GM23338 (cell line): Measurements from ENCODE around the gene MFSD6. TPM values are rescaled to one million over a fixed set of nuclear protein-coding genes. Genes with fewer than 3 reads are reported as not detected.

Source experiments
- ATAC-seq: fragments of 200-7000 bp; cut with Tn5 transposase; 3 replicates; pipeline ENCODE4 v1.9.1; 2020
- DNase-seq: peaks from one replicate; pipeline ENCODE4 v3.0.0-alpha.2; 2015; ENCODE audit warnings: low spot score
- H2AFZ ChIP-seq: fragments of 200-600 bp; sonication (generic); 2 replicates; pipeline ENCODE4 v1.8.0; 2016; ENCODE audit warnings: antibody characterized with exemption, mild to moderate bottlenecking, moderate library complexity
- H3F3A ChIP-seq: fragments of 200-600 bp; sonication (generic); replicated peaks from 2 replicates; pipeline ENCODE4 v1.8.0; 2017; ENCODE audit warnings: antibody characterized with exemption, mixed run types, low read depth
- H3K27ac ChIP-seq: fragments of 200-600 bp; sonication (generic); 2 replicates; pipeline ENCODE4 v1.6.1; 2016; ENCODE audit warnings: low read depth
- H3K27me3 ChIP-seq: fragments of 200-600 bp; sonication (generic); 2 replicates; pipeline ENCODE4 v1.8.0; 2016; ENCODE audit warnings: mild to moderate bottlenecking, mixed run types, moderate library complexity; ENCODE audit not compliant: insufficient read depth
- H3K36me3 ChIP-seq: fragments of 200-600 bp; sonication (generic); 2 replicates; pipeline ENCODE4 v1.8.0; 2016; ENCODE audit warnings: mild to moderate bottlenecking; ENCODE audit not compliant: insufficient read depth
- H3K4me1 ChIP-seq: fragments of 200-600 bp; sonication (generic); 2 replicates; pipeline ENCODE4 v1.8.0; 2016; ENCODE audit warnings: mild to moderate bottlenecking, moderate library complexity; ENCODE audit not compliant: insufficient read depth
- H3K4me2 ChIP-seq: fragments of 200-600 bp; sonication (generic); 2 replicates; pipeline ENCODE4 v1.7.1; 2017; ENCODE audit warnings: mixed run types
- H3K4me3 ChIP-seq: fragments of 200-600 bp; sonication (generic); 2 replicates; pipeline ENCODE4 v1.6.1; 2016; ENCODE audit warnings: mixed run types
- H3K79me2 ChIP-seq: fragments of 200-600 bp; sonication (generic); replicated peaks from 2 replicates; pipeline ENCODE4 v1.8.0; 2017; ENCODE audit warnings: mild to moderate bottlenecking; ENCODE audit not compliant: insufficient read depth
- H3K9me2 ChIP-seq: fragments of 200-600 bp; sonication (generic); 2 replicates; pipeline ENCODE4 v1.8.0; 2017; ENCODE audit not compliant: insufficient read depth
- H4K20me1 ChIP-seq: fragments of 200-600 bp; sonication (generic); replicated peaks from 2 replicates; pipeline ENCODE4 v1.8.0; 2017; ENCODE audit warnings: mild to moderate bottlenecking; ENCODE audit not compliant: insufficient read depth
- H3K27ac Mint-ChIP-seq: 2 replicates; pipeline ENCODE4 v1.8.0; 2020; ENCODE audit warnings: inconsistent platforms, mild to moderate bottlenecking, moderate library complexity, mixed read lengths
- H3K27me3 Mint-ChIP-seq: 3 replicates; pipeline ENCODE4 v1.8.0; 2022; ENCODE audit warnings: low read depth, mild to moderate bottlenecking, moderate library complexity, mixed read lengths, inconsistent platforms; ENCODE audit not compliant: insufficient read depth, poor library complexity
- H3K36me3 Mint-ChIP-seq: 3 replicates; pipeline ENCODE4 v1.8.0; 2021; ENCODE audit warnings: low read depth, mild to moderate bottlenecking, inconsistent platforms, moderate library complexity, mixed read lengths
- H3K4me1 Mint-ChIP-seq: 3 replicates; pipeline ENCODE4 v1.8.0; 2020; ENCODE audit warnings: mild to moderate bottlenecking, inconsistent platforms, mixed read lengths
- H3K4me3 Mint-ChIP-seq: 3 replicates; pipeline ENCODE4 v1.8.0; 2021; ENCODE audit warnings: moderate library complexity, mild to moderate bottlenecking, inconsistent platforms, mixed read lengths
- H3K9me3 Mint-ChIP-seq: 3 replicates; pipeline ENCODE4 v1.8.0; 2020; ENCODE audit warnings: moderate library complexity, mild to moderate bottlenecking, inconsistent platforms, mixed read lengths
- CREB1 ChIP-seq: fragments of 250-450 bp; sonication (Bioruptor Pico); IDR thresholded peaks from 2 replicates; pipeline ENCODE4 v1.5.0; 2020; ENCODE audit warnings: low read depth, mild to moderate bottlenecking, moderate library complexity
- EZH2 ChIP-seq: fragments of 200-600 bp; sonication (generic); IDR thresholded peaks from one replicate; pipeline ENCODE4 v1.8.0; 2017; ENCODE audit warnings: antibody characterized with exemption, mild to moderate bottlenecking, low read depth; ENCODE audit not compliant: unreplicated experiment
- EZH2phosphoT487 ChIP-seq: fragments of 200-600 bp; sonication (generic); IDR thresholded peaks from one replicate; pipeline ENCODE4 v1.8.1; 2018; ENCODE audit warnings: antibody characterized with exemption; ENCODE audit not compliant: unreplicated experiment
- JUNB ChIP-seq: IDR thresholded peaks from one replicate; pipeline ENCODE4 v1.6.1; 2016; ENCODE audit warnings: antibody characterized with exemption; ENCODE audit not compliant: unreplicated experiment
- NANOG ChIP-seq: IDR thresholded peaks from 2 replicates; pipeline ENCODE4 v1.6.1; 2016; ENCODE audit warnings: antibody characterized with exemption, borderline replicate concordance
- POLR2AphosphoS5 ChIP-seq: IDR thresholded peaks from 2 replicates; pipeline ENCODE4 v1.6.1; 2016; ENCODE audit warnings: antibody characterized with exemption, low read depth
- STAT1 ChIP-seq: IDR thresholded peaks from one replicate; pipeline ENCODE4 v1.6.1; 2016; ENCODE audit warnings: antibody characterized with exemption; ENCODE audit not compliant: unreplicated experiment
- ZNF114 ChIP-seq: fragments of 250-450 bp; sonication (Bioruptor Pico); IDR thresholded peaks from 2 replicates; pipeline ENCODE4 v1.5.0; 2020; ENCODE audit warnings: mild to moderate bottlenecking, moderate library complexity
- ZNF331 ChIP-seq: fragments of 250-450 bp; sonication (Bioruptor Pico); IDR thresholded peaks from 2 replicates; pipeline ENCODE4 v1.5.0; 2020; ENCODE audit warnings: low read depth, mild to moderate bottlenecking, moderate library complexity
- polyA plus RNA-seq: library from polyadenylated mRNA; unstranded; fragments of >200 nt; fragmentation: Nextera tagmentation; extraction: Ambion mirVana; gene quantifications from 2 replicates; pipeline ENCODE4 v1.2.1, GENCODE V29; 2016
- total RNA-seq: library from RNA; depleted of rRNA; stranded (reverse); fragments of >200 nt; shearing (Covaris generic); gene quantifications from 2 replicates; pipeline ENCODE4 v1.2.3, GENCODE V29; 2014
- TF ChIP-seq, protein P1 (sequence below): IDR thresholded peaks from 2 replicates; pipeline ENCODE4 v1.6.1; 2016; ENCODE audit warnings: antibody characterized with exemption
- TF ChIP-seq, protein P2 (sequence below), 2 experiments: fragments of 200-600 bp in 1 of 2; sonication (generic) in 1 of 2; conservative IDR thresholded peaks; 2 replicates each; pipeline versions ENCODE4 v1.5.1 to v1.6.1; 2016 to 2017; ENCODE audit warnings: antibody characterized with exemption in 2 of 2, low read depth in 2 of 2, mild to moderate bottlenecking in 2 of 2, moderate library complexity in 1 of 2
- TF ChIP-seq, protein P3 (sequence below): IDR thresholded peaks from one replicate; pipeline ENCODE4 v1.6.1; 2018; ENCODE audit warnings: antibody characterized with exemption; ENCODE audit not compliant: unreplicated experiment
- TF ChIP-seq, protein P4 (sequence below): fragments of 250-450 bp; sonication (Bioruptor Pico); IDR thresholded peaks from 2 replicates; pipeline ENCODE4 v1.5.0; 2020; ENCODE audit warnings: mild to moderate bottlenecking, moderate library complexity

The MFSD6 gene
- total and polyA plus RNA-seq, 2 experiments from 2014 or later: 2.3 to 9.6 TPM

DNA sequence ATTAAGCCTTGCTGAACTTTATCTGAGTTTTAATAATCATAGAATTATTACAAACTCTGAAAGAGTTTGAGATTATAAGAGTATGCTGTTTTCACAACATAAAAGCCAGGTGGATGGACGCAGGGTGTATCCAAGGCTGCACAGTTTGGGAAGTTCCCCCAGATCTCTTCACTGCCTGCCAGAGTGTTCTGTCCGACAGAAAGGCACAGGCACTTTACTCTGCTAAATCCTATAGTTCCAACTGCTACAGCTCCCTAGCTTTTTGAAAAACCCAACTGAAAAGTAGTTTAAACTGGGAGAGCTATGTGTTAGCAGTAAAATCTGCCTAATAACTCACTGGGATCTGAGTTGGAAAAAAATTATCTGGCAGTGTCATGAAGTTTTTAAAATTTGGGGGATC lies 38.0 kb downstream of the MFSD6 start:
- 0 out of 2 replicates have a peak, but pooled peaks cover 3% of the 10 kb centered on the region for H3K9me2 ChIP-seq
- no peak overlapping the region for H3K4me3 ChIP-seq
- no peak overlapping the region for H3K4me3 Mint-ChIP-seq
- no peaks in the 10 kb centered on the region for H3K79me2 ChIP-seq
- no peaks in the 10 kb centered on the region for H3F3A ChIP-seq
- H2AFZ ChIP-seq: no peak overlapping the region
- H3K27ac ChIP-seq: no peak overlapping the region
- ATAC-seq: no peak
- DNase-seq: no peak
- H3K4me1 ChIP-seq: no peaks in the 10 kb centered on the region
- no peak overlapping the region for H3K27ac Mint-ChIP-seq
- H3K9me3 Mint-ChIP-seq: no peaks in the 10 kb centered on the region
- H3K27me3 ChIP-seq: no peaks in the 10 kb centered on the region
- no peaks in the 10 kb centered on the region for H3K36me3 Mint-ChIP-seq
- TF ChIP-seq, protein P1, sequence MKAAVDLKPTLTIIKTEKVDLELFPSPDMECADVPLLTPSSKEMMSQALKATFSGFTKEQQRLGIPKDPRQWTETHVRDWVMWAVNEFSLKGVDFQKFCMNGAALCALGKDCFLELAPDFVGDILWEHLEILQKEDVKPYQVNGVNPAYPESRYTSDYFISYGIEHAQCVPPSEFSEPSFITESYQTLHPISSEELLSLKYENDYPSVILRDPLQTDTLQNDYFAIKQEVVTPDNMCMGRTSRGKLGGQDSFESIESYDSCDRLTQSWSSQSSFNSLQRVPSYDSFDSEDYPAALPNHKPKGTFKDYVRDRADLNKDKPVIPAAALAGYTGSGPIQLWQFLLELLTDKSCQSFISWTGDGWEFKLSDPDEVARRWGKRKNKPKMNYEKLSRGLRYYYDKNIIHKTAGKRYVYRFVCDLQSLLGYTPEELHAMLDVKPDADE: no peak
- TF ChIP-seq EZH2phosphoT487: no peak
- TF ChIP-seq CREB1 (CRISPR knock-in tag): no peak
- no peak for TF ChIP-seq EZH2
- TF ChIP-seq, protein P2, sequence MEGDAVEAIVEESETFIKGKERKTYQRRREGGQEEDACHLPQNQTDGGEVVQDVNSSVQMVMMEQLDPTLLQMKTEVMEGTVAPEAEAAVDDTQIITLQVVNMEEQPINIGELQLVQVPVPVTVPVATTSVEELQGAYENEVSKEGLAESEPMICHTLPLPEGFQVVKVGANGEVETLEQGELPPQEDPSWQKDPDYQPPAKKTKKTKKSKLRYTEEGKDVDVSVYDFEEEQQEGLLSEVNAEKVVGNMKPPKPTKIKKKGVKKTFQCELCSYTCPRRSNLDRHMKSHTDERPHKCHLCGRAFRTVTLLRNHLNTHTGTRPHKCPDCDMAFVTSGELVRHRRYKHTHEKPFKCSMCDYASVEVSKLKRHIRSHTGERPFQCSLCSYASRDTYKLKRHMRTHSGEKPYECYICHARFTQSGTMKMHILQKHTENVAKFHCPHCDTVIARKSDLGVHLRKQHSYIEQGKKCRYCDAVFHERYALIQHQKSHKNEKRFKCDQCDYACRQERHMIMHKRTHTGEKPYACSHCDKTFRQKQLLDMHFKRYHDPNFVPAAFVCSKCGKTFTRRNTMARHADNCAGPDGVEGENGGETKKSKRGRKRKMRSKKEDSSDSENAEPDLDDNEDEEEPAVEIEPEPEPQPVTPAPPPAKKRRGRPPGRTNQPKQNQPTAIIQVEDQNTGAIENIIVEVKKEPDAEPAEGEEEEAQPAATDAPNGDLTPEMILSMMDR (conservative IDR thresholded peaks at IDR 0.05; ENCODE audit: low read depth in 2 of 2): no peak
- TF ChIP-seq, protein P3, sequence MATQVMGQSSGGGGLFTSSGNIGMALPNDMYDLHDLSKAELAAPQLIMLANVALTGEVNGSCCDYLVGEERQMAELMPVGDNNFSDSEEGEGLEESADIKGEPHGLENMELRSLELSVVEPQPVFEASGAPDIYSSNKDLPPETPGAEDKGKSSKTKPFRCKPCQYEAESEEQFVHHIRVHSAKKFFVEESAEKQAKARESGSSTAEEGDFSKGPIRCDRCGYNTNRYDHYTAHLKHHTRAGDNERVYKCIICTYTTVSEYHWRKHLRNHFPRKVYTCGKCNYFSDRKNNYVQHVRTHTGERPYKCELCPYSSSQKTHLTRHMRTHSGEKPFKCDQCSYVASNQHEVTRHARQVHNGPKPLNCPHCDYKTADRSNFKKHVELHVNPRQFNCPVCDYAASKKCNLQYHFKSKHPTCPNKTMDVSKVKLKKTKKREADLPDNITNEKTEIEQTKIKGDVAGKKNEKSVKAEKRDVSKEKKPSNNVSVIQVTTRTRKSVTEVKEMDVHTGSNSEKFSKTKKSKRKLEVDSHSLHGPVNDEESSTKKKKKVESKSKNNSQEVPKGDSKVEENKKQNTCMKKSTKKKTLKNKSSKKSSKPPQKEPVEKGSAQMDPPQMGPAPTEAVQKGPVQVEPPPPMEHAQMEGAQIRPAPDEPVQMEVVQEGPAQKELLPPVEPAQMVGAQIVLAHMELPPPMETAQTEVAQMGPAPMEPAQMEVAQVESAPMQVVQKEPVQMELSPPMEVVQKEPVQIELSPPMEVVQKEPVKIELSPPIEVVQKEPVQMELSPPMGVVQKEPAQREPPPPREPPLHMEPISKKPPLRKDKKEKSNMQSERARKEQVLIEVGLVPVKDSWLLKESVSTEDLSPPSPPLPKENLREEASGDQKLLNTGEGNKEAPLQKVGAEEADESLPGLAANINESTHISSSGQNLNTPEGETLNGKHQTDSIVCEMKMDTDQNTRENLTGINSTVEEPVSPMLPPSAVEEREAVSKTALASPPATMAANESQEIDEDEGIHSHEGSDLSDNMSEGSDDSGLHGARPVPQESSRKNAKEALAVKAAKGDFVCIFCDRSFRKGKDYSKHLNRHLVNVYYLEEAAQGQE: no peak
- no peak for TF ChIP-seq NANOG
- TF ChIP-seq ZNF331 (CRISPR knock-in tag): no peak
- TF ChIP-seq JUNB: no peak
- TF ChIP-seq, protein P4, sequence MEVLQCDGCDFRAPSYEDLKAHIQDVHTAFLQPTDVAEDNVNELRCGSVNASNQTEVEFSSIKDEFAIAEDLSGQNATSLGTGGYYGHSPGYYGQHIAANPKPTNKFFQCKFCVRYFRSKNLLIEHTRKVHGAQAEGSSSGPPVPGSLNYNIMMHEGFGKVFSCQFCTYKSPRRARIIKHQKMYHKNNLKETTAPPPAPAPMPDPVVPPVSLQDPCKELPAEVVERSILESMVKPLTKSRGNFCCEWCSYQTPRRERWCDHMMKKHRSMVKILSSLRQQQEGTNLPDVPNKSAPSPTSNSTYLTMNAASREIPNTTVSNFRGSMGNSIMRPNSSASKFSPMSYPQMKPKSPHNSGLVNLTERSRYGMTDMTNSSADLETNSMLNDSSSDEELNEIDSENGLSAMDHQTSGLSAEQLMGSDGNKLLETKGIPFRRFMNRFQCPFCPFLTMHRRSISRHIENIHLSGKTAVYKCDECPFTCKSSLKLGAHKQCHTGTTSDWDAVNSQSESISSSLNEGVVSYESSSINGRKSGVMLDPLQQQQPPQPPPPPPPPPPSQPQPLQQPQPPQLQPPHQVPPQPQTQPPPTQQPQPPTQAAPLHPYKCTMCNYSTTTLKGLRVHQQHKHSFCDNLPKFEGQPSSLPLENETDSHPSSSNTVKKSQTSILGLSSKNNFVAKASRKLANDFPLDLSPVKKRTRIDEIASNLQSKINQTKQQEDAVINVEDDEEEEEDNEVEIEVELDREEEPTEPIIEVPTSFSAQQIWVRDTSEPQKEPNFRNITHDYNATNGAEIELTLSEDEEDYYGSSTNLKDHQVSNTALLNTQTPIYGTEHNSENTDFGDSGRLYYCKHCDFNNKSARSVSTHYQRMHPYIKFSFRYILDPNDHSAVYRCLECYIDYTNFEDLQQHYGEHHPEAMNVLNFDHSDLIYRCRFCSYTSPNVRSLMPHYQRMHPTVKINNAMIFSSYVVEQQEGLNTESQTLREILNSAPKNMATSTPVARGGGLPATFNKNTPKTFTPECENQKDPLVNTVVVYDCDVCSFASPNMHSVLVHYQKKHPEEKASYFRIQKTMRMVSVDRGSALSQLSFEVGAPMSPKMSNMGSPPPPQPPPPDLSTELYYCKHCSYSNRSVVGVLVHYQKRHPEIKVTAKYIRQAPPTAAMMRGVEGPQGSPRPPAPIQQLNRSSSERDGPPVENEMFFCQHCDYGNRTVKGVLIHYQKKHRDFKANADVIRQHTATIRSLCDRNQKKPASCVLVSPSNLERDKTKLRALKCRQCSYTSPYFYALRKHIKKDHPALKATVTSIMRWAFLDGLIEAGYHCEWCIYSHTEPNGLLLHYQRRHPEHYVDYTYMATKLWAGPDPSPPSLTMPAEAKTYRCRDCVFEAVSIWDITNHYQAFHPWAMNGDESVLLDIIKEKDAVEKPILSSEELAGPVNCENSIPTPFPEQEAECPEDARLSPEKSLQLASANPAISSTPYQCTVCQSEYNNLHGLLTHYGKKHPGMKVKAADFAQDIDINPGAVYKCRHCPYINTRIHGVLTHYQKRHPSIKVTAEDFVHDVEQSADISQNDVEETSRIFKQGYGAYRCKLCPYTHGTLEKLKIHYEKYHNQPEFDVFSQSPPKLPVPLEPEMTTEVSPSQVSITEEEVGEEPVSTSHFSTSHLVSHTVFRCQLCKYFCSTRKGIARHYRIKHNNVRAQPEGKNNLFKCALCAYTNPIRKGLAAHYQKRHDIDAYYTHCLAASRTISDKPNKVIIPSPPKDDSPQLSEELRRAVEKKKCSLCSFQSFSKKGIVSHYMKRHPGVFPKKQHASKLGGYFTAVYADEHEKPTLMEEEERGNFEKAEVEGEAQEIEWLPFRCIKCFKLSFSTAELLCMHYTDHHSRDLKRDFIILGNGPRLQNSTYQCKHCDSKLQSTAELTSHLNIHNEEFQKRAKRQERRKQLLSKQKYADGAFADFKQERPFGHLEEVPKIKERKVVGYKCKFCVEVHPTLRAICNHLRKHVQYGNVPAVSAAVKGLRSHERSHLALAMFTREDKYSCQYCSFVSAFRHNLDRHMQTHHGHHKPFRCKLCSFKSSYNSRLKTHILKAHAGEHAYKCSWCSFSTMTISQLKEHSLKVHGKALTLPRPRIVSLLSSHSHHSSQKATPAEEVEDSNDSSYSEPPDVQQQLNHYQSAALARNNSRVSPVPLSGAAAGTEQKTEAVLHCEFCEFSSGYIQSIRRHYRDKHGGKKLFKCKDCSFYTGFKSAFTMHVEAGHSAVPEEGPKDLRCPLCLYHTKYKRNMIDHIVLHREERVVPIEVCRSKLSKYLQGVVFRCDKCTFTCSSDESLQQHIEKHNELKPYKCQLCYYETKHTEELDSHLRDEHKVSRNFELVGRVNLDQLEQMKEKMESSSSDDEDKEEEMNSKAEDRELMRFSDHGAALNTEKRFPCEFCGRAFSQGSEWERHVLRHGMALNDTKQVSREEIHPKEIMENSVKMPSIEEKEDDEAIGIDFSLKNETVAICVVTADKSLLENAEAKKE: no peak
- TF ChIP-seq ZNF114 (CRISPR knock-in tag): no peak
- TF ChIP-seq STAT1: no peak
- no peak for TF ChIP-seq POLR2AphosphoS5
- no peaks in the 10 kb centered on the region for H3K36me3 ChIP-seq
- H3K4me1 Mint-ChIP-seq: peaks cover 4% of the 10 kb centered on the region
- H4K20me1 ChIP-seq: no peaks in the 10 kb centered on the region
- no peak overlapping the region for H3K4me2 ChIP-seq
- no peaks in the 10 kb centered on the region for H3K27me3 Mint-ChIP-seq
